ENCODE results near the gene ENKUR. TPM values are rescaled to one million over a fixed set of nuclear protein-coding genes. Genes with fewer than 3 reads are reported as not detected.
A peak's percentile ranks its signal among the peaks of the same experiment; 100 is the strongest.

The ENKUR gene
- total RNA-seq, 2 donors from 2014 or later, result not detected

- Histone ChIP-seq H3K4me3 (no peak overlapping the region), H3K36me3 (replicated peaks in 1 of 2; ENCODE audit: insufficient read depth in 1 of 2, low read depth in 2 of 2) (no peaks in the 10 kb centered on the region), H3K9me3 (no peaks in the 10 kb centered on the region), H3K4me1 (peaks cover 24% of the 10 kb centered on the region), H3K27ac (no peak overlapping the region), H3K27me3 (no peaks in the 10 kb centered on the region)
- intact Hi-C loops (cut with DNase I), result no loop called here
- TF ChIP-seq, protein P1, sequence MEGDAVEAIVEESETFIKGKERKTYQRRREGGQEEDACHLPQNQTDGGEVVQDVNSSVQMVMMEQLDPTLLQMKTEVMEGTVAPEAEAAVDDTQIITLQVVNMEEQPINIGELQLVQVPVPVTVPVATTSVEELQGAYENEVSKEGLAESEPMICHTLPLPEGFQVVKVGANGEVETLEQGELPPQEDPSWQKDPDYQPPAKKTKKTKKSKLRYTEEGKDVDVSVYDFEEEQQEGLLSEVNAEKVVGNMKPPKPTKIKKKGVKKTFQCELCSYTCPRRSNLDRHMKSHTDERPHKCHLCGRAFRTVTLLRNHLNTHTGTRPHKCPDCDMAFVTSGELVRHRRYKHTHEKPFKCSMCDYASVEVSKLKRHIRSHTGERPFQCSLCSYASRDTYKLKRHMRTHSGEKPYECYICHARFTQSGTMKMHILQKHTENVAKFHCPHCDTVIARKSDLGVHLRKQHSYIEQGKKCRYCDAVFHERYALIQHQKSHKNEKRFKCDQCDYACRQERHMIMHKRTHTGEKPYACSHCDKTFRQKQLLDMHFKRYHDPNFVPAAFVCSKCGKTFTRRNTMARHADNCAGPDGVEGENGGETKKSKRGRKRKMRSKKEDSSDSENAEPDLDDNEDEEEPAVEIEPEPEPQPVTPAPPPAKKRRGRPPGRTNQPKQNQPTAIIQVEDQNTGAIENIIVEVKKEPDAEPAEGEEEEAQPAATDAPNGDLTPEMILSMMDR (IDR thresholded peaks at IDR 0.05), result no peak
- no peak for TF ChIP-seq POLR2A (IDR thresholded peaks at IDR 0.05)
- DNase-seq (no peak), ATAC-seq (no peak)
- 90 to 92% methylated on average over 7 of the region's 7 CpGs for WGBS, 2 donors
Observed at GRCh38 chr10:25061125-25061524, 45.2 kb upstream of the ENKUR start.

- Histone ChIP-seq H3K4me3 (no peak overlapping the region), H3K4me1 (peaks cover 24% of the 10 kb centered on the region), H3K27ac (no peak overlapping the region), H3K9me3 (no peaks in the 10 kb centered on the region), H3K27me3 (no peaks in the 10 kb centered on the region), H3K36me3 (replicated peaks in 1 of 2; ENCODE audit: insufficient read depth in 1 of 2, low read depth in 2 of 2) (no peaks in the 10 kb centered on the region)
- TF ChIP-seq POLR2A (IDR thresholded peaks at IDR 0.05), result no peak
- TF ChIP-seq, protein P1 (IDR thresholded peaks at IDR 0.05), result no peak
- 35 to 58% methylated on average over 7 of the region's 7 CpGs for WGBS, 2 donors
- DNase-seq (peak; percentile 48 to 74 (median 50)), ATAC-seq (peak; percentile 59)
- intact Hi-C loops (cut with DNase I), result no loop called here
Observed at GRCh38 chr10:25059990-25060389, 44.0 kb upstream of the ENKUR start.

- Histone ChIP-seq H3K4me3 (no peak overlapping the region), H3K36me3 (replicated peaks in 1 of 2; ENCODE audit: insufficient read depth in 1 of 2, low read depth in 2 of 2) (no peaks in the 10 kb centered on the region), H3K4me1 (peaks cover 22% of the 10 kb centered on the region), H3K27me3 (no peaks in the 10 kb centered on the region), H3K9me3 (no peaks in the 10 kb centered on the region), H3K27ac (no peak overlapping the region)
- 75 to 82% methylated on average over 4 of the region's 4 CpGs for WGBS, 2 donors
- intact Hi-C loops (cut with DNase I), result no loop called here
- DNase-seq (no peak), ATAC-seq (no peak)
- TF ChIP-seq, protein P1 (IDR thresholded peaks at IDR 0.05), result no peak
- no peak for TF ChIP-seq POLR2A (IDR thresholded peaks at IDR 0.05)
Observed at GRCh38 chr10:25057886-25058285, 41.9 kb upstream of the ENKUR start.

GRCh38 chr10:25056726-25057125 is 40.8 kb upstream of the ENKUR start:
- H3K4me1 ChIP-seq, result peaks cover 10% of the 10 kb centered on the region
- H3K27ac ChIP-seq, result no peak overlapping the region
- no peaks in the 10 kb centered on the region for H3K27me3 ChIP-seq
- H3K9me3 ChIP-seq, result no peaks in the 10 kb centered on the region
- DNase-seq, result peak in 1 of 4 donors; percentile 17
- WGBS, 2 donors, result 50 to 63% methylated on average over 3 of the region's 3 CpGs
- intact Hi-C loops (cut with DNase I), result no loop called here
- no peak for ATAC-seq
- TF ChIP-seq, protein P1 (IDR thresholded peaks at IDR 0.05), result no peak
- TF ChIP-seq POLR2A (IDR thresholded peaks at IDR 0.05), result no peak
- no peak overlapping the region for H3K4me3 ChIP-seq
- no peaks in the 10 kb centered on the region for H3K36me3 ChIP-seq (replicated peaks in 1 of 2; ENCODE audit: insufficient read depth in 1 of 2, low read depth in 2 of 2)

DNA sequence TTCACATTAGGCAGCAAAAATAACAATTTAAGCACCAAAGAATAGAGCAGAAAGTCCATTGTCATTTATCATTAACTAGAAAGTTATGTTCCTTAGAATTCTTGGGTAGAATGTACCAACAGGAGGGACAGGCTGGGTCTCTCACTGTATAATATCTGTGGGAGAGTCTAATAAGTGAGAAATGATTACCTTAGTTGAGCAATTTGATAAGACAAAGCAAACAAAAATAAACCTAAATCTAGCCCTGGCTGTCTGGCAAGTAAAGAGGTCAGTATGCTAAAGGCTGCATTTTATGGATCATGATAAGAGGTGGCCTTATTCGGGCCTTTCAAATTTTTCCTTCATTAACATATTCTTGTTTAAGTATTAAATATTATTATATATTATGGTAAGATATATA is 36.1 kb upstream of the ENKUR start:
- no peak for DNase-seq
- Histone ChIP-seq H3K4me3 (no peak overlapping the region), H3K27ac (no peak overlapping the region), H3K9me3 (no peaks in the 10 kb centered on the region), H3K27me3 (no peaks in the 10 kb centered on the region), H3K36me3 (replicated peaks in 1 of 2; ENCODE audit: insufficient read depth in 1 of 2, low read depth in 2 of 2) (no peaks in the 10 kb centered on the region), H3K4me1 (no peaks in the 10 kb centered on the region)
- TF ChIP-seq, protein P1 (IDR thresholded peaks at IDR 0.05), result no peak
- TF ChIP-seq POLR2A (IDR thresholded peaks at IDR 0.05), result no peak
- 40 to 48% methylated on average over 1 of the region's 1 CpG for WGBS, 2 donors
- ATAC-seq, result no peak
- intact Hi-C loops (cut with DNase I), result no loop called here
